A673 (cell line): ENCODE measurements around the gene DNAJC22. TPM values are rescaled to one million over a fixed set of nuclear protein-coding genes. Genes with fewer than 3 reads are reported as not detected.

Experiments
- BruUV-seq: library from RNA; stranded (reverse); fragments of 400-500 nt; replicated peaks from 2 replicates; lab custom pipeline; 2021; lab: Mats Ljungman, UMichigan
- CTCF ChIA-PET: fragments of 300-600 bp; sonication (Branson Sonifier 250); formaldehyde crosslinking; loops from one replicate; lab custom pipeline; 2022; ENCODE audit warnings: antibody characterized with exemption; lab: Charles Lee
- POLR2A ChIA-PET: fragments of 300-600 bp; sonication (Branson Sonifier 250); formaldehyde crosslinking; loops from one replicate; lab custom pipeline; 2022; ENCODE audit warnings: antibody characterized with exemption; ENCODE audit not compliant: low non-redundant PET; lab: Charles Lee
- DNase-seq: peaks from one replicate; pipeline ENCODE4 v3.0.0-alpha.2; 2015; ENCODE audit warnings: low spot score
- H3K27ac ChIP-seq: fragments of 200-600 bp; sonication (generic); 2 replicates; pipeline ENCODE4 v1.5.1; 2016; ENCODE audit warnings: mixed run types, low read depth, mild to moderate bottlenecking, mixed read lengths, antibody characterized with exemption, low read length; ENCODE audit not compliant: poor library complexity, severe bottlenecking
- H3K27me3 ChIP-seq: fragments of 200-600 bp; sonication (generic); replicated peaks from 2 replicates; pipeline ENCODE4 v1.6.1; 2017; ENCODE audit warnings: mixed run types, low read depth, mild to moderate bottlenecking, mixed read lengths, antibody characterized with exemption, low read length; ENCODE audit not compliant: insufficient read depth, poor library complexity
- H3K36me3 ChIP-seq: fragments of 200-600 bp; sonication (generic); 2 replicates; pipeline ENCODE4 v1.6.1; 2016; ENCODE audit warnings: mixed run types, mild to moderate bottlenecking, mixed read lengths, antibody characterized with exemption, low read length; ENCODE audit not compliant: insufficient read depth, poor library complexity, severe bottlenecking
- H3K4me1 ChIP-seq: fragments of 200-600 bp; sonication (generic); 2 replicates; pipeline ENCODE4 v1.6.1; 2017; ENCODE audit warnings: mixed run types, mild to moderate bottlenecking, mixed read lengths, antibody characterized with exemption, low read length; ENCODE audit not compliant: insufficient read depth, poor library complexity, severe bottlenecking
- H3K4me3 ChIP-seq: fragments of 200-600 bp; sonication (generic); 2 replicates; pipeline ENCODE4 v1.5.1; 2016; ENCODE audit warnings: low read depth, mixed run types, mild to moderate bottlenecking, mixed read lengths, low read length; ENCODE audit not compliant: poor library complexity, severe bottlenecking
- H3K9me3 ChIP-seq: fragments of 200-600 bp; sonication (generic); 2 replicates; pipeline ENCODE4 v1.6.1; 2016; ENCODE audit warnings: mixed run types, low read depth, mild to moderate bottlenecking, mixed read lengths, antibody characterized with exemption, low read length; ENCODE audit not compliant: poor library complexity, severe bottlenecking
- CTCF ChIP-seq: fragments of 300-800, 200-600 bp; sonication (generic); conservative IDR thresholded peaks from 2 replicates; pipeline ENCODE4 v1.5.1; 2017; ENCODE audit warnings: low read depth, mild to moderate bottlenecking, antibody characterized with exemption, low read length, moderate library complexity, mixed read lengths
- EZH2 ChIP-seq: fragments of 200-600 bp; sonication (generic); IDR thresholded peaks from 2 replicates; pipeline ENCODE4 v1.6.1; 2017; ENCODE audit warnings: borderline replicate concordance, low read depth, mild to moderate bottlenecking, mixed read lengths, antibody characterized with exemption, low read length; ENCODE audit not compliant: poor library complexity, severe bottlenecking
- intact Hi-C: fragments of 100-400 bp; cut with micrococcal nuclease; formaldehyde crosslinking; loops from one replicate; pipeline ENCODE4 v1.10.0; 2022; ENCODE audit not compliant: unreplicated experiment
- total RNA-seq: library from RNA; stranded (reverse); gene quantifications from 2 replicates; pipeline ENCODE4 v1.2.3, GENCODE V29; 2021

DNAJC22 gene
- total RNA-seq, 1 experiment from 2014 or later, result 1.9 TPM

- H3K27ac ChIP-seq, result no peak overlapping the region
- ChIA-PET POLR2A (no interaction called here), CTCF (no interaction called here)
- intact Hi-C loops, result no loop called here
- no peak for TF ChIP-seq EZH2
- TF ChIP-seq CTCF, result no peak
- no TSS peak for BruUV-seq
- H3K4me3 ChIP-seq, result no peak overlapping the region
- no peak for DNase-seq
- H3K9me3 ChIP-seq, result no peaks in the 10 kb centered on the region
- peaks cover 7% of the 10 kb centered on the region for H3K4me1 ChIP-seq
- H3K36me3 ChIP-seq, result peaks cover 60% of the 10 kb centered on the region
- no peaks in the 10 kb centered on the region for H3K27me3 ChIP-seq
Measured at GRCh38 chr12:49328816-49329215, 17.9 kb upstream of the DNAJC22 start.

- Histone ChIP-seq H3K36me3 (peaks cover 52% of the 10 kb centered on the region), H3K4me3 (no peak overlapping the region), H3K27ac (no peak overlapping the region), H3K9me3 (no peaks in the 10 kb centered on the region), H3K27me3 (no peaks in the 10 kb centered on the region), H3K4me1 (no peaks in the 10 kb centered on the region)
- DNase-seq, result no peak
- intact Hi-C loops, result no loop called here
- BruUV-seq, result TSS peak; percentile 11
- TF ChIP-seq CTCF (no peak), EZH2 (no peak)
- ChIA-PET POLR2A (no interaction called here), CTCF (interaction anchor here (1.0 kb wide), 1 partner anchor 18 kb away, joined by 5 read pairs; no protein-coding TSS in a partner anchor)
Measured at GRCh38 chr12:49330032-49330619, 16.6 kb upstream of the DNAJC22 start.

GRCh38 chr12:49330631-49331379 is 15.9 kb upstream of the DNAJC22 start:
- no TSS peak for BruUV-seq
- Histone ChIP-seq H3K4me1 (no peaks in the 10 kb centered on the region), H3K27ac (no peak overlapping the region), H3K9me3 (no peaks in the 10 kb centered on the region), H3K36me3 (peaks cover 46% of the 10 kb centered on the region), H3K4me3 (no peak overlapping the region), H3K27me3 (no peaks in the 10 kb centered on the region)
- no peak for TF ChIP-seq EZH2
- no peak for TF ChIP-seq CTCF
- DNase-seq, result no peak
- ChIA-PET POLR2A (interaction anchor here (0.6 kb wide), 1 partner anchor 8 kb away, joined by 7 read pairs; no protein-coding TSS in a partner anchor), CTCF (interaction anchor here (0.6 to 1.6 kb wide), 8 partner anchors 8 to 250 kb away, joined by 3 to 13 read pairs (median 5); partner anchors contain the start of gene TROAP)
- intact Hi-C loops, result no loop called here
